GM19193 (cell line): Measurements from ENCODE around the gene PNPLA7.

Experiments used
- POLR2A ChIP-seq: IDR thresholded peaks from 4 replicates; pipeline ENCODE4 v1.6.1; 2011; ENCODE audit not compliant: insufficient read depth, insufficient read length; ENCODE audit errors: extremely low read depth

The PNPLA7 gene

DNA sequence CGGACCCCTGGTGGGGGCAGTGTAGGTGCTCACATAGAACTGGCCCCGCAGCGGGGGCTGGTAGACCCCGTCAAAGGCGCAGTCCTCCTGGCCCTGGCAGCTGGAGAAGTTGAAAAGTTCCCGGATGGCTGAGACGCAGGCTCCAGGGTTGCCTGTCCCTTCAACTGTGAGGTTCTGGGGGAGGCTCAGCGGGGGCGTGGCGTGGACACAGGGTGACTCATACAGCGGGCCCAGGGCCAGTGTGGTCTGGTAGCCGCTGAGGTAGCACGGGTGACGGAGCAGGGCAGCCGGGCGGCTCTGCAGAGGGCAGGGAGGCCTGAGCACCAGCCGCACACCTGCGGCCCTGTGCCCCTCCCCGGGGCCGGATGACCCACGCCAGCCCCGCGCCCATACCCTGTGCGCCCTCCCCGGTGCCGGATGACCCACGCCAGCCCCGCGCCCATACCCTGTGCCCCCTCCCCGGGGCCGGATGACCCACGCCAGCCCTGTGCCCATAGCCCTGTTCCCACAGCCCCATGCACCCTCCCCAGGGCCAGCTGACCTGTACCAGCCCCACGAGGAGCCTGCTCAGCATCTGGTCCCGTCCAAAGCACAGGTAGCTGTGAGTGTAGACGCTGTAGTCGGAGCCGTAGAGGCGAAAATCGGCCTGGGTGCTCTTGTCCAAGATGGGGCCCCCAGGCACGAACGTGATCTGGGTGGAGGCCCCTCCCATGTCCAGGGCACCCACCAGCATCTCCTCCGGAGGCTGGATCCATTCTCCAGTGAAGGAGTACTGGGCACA lies 114.0 kb downstream of the PNPLA7 start:
- no peak for TF ChIP-seq POLR2A

DNA sequence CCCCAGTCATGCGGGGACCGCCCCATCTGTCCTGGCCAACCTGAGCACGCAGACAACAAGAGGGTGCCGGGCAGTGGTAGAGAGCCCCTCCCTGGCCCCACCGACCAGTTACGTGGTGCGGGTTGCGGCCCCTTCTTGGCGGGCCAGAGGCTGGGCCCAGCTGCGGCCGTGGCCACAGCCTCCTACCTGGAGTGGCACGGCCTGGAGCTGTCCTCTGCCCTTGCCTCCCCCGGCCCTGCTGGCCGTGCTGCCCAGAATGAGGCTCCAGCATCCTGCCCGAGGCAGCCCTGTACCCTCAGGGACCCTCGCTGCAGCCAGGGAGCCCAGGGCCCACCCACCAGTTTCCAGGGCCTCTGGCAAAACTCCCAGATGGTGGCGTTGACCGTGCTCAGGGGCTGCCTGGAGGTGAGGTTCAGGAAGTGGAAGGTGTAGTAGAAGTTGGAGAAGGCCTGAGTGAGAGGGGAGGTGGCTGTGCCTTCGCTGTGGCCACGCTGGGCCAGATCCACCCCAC lies 114.8 kb downstream of the PNPLA7 start:
- TF ChIP-seq POLR2A, result no peak

DNA sequence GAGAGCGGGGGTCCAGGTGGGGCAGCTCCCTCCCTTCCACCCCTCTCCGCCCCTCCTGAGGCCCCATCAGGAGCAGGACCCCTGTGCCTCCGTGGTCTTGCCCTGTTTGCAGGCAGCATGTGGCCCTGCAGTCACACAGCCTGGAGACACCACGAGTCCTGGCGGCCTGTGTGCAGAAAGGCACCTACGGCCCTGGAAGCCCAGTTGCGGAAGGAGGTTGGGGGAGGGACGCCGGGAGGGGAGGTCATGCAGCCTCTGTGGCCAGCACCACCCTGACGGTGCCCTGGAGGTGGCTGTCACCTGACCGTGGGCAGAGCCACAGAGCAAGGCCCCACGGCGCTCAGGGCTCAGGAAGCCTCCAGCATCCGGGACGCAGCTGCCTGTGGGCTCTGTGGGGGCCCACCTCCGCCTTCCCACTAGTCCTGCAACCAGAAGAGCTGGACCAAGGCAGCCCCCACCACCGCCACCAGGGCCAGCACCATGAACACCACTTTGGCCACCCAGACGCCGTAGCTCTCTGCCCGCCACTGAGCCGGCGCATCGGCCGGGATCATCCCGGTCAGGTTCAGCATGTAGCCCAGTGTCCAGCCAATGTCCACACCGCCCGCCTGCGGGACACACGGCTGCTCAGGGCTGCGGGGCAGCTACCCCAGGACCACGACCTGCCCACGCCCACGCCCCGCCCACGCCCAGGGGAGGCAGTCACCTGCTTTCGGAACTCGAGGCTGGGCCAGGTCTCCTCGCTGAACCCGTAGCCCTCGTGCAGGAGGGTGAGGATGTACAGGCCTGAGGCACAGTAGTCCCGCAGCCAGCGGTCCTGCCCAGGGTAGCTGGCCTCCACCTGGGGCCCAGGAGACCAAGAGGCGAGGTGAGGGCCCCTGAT lies 115.5 kb downstream of the PNPLA7 start:
- TF ChIP-seq POLR2A, result no peak

DNA sequence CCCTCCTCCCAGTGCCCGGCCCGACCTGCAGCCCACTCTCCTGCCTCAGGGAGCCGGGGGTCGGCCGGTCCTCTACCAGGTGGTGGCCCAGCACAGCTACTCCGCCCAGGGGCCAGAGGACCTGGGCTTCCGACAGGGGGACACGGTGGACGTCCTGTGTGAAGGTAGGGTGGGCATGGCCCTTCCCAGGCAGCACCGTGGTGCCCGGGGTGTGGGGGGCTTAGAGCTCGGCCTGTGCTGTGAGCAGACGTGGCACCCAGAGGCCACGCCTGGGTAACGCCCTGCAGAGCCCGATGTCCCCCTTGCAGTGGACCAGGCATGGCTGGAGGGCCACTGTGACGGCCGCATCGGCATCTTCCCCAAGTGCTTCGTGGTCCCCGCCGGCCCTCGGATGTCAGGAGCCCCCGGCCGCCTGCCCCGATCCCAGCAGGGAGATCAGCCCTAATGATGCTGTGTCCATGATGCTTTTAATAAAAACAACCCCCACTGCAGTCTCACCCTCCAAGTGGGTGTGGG lies 116.2 kb downstream of the PNPLA7 start:
- TF ChIP-seq POLR2A, result no peak

DNA sequence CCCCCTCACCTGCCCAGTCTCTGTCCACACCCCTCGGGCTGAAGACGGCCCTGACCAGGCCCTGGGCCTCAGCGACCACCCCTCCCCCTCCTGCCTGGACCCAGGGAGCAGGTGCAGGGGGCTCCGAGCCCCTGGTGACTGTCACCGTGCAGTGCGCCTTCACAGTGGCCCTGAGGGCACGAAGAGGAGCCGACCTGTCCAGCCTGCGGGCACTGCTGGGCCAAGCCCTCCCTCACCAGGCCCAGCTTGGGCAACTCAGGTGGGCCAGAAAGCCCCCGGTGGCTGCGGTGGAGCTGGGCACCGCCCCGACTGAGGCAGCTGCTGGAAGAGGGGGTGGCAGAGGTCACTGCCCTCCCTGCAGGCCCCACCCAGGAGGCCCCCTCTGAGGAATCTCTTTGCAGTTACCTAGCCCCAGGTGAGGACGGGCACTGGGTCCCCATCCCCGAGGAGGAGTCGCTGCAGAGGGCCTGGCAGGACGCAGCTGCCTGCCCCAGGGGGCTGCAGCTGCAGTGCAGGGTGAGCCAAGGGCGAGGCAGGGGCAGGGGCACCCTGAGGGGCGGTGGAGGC lies 116.8 kb downstream of the PNPLA7 start:
- no peak for TF ChIP-seq POLR2A

DNA sequence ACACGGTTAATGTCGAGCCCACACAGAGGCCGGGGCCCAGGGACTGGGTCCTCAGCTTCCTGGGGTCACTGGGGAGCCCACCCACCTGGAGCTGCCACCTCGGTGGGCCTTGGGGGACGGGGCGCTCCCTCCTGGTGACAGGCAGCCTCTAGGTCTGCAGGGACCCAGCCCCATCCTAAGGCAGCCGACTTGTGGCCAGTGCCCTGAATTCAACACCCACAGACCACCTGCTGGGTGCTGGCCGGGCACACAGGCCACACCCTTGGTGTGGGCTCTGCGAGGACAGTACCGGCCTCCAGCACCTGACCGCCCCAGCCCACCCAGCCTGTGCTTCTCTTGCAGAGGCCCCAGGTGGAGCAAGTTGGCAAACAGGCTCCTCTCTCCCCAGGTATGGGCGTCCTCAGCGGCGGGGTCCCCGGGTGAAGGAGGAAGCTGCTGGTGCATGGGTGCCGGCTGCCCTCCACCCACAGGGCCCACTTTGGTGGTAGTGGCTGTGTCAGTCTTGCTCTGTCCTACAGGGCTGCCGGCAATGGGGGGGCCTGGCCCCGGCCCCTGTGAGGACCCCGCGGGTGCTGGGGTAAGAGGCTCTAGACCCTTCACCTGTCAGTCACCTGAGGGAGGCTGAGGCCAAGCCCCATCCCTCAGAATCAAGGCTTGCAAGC lies 117.4 kb downstream of the PNPLA7 start:
- no peak for TF ChIP-seq POLR2A

DNA sequence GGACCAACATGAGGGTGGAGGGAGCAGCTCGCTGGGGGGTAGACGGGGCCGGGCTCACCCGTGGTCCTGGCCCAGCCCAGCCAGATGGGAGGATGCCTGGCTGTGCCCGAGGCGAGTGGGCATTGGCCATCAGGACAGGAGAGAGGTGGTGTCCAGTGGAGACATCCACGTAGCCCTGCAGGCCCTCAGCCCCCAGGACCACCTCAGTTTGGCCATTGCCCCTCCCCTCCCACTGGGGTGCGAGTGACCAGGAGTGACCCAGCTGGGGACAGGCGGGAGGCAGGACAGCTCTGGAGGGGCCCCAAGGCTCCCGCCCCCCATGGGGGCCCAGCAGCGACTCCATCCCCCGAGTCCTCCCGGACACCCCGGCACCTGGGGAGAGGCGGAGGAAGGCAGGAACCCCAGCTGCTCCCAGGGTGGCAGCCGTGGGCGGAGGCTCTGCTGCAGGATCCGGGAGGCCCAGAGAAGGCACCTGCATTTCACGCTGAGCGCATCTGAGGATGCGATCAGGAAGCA lies 118.7 kb downstream of the PNPLA7 start:
- no peak for TF ChIP-seq POLR2A

DNA sequence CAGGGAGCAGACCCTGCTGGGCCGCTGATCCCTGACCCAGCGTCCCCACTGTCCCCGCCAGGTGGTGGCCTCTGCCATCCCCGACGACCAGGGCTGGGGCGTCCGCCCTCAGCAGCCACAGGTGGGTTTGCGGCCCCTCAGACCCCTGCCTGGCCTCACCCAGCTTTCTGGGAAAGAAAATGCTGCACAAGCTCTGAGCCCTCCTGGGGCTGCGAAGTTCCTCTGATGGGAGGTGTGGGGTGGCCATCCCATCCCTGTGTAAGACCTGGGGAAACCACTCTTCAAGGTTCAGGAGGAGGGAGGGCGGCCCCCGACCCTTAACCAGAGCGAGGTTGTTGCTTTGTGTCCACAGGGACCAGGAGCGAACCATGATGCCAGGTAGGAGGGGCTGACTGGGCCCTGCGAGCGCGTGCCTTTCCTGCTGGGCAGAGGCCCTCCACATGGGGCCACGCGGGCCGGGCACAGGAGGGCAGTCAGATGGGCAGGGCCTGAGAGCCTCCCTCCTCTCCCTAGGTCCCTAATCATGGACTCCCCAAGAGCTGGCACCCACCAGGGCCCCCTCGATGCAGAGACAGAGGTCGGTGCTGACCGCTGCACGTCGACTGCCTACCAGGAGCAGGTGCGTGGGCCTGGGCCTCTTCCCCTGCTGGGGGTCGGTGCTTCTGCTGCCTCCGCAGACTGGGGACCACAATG lies 119.3 kb downstream of the PNPLA7 start:
- TF ChIP-seq POLR2A, result no peak

DNA sequence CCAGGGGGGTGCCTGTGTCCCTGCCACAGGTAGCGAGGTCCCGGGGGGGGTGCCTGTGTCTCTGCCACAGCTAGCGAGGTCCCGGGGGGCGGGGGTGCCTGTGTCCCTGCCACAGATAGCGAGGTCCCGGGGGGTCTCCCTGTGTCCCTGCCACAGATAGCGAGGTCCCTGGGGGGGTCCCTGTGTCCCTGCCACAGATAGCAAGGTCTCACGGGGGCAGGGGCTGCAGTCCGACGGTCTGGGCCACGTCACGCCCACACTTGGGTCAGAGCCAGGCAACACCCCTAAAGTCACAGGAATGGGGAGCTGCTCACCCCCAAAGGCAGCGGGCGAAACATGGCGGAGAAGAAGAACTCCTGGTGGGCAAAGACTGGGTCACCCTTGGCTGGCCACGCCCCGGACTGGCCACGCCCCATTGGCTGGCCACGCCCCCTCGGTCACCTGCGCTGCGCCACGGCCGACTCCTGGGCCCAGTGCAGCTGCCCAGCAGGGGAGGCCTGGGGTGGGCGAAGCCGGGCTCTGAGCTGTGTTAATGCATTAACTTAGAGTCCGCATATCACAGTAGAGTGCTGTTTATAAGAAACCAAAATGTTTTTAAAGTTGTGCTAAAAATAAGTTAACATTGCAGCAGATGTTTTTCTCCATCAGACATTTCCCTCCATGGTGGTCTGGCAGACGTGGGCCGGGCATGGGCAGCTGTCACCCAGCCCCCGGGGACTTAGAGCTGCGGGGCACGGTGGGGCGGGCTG lies 120.1 kb downstream of the PNPLA7 start:
- TF ChIP-seq POLR2A, result no peak

DNA sequence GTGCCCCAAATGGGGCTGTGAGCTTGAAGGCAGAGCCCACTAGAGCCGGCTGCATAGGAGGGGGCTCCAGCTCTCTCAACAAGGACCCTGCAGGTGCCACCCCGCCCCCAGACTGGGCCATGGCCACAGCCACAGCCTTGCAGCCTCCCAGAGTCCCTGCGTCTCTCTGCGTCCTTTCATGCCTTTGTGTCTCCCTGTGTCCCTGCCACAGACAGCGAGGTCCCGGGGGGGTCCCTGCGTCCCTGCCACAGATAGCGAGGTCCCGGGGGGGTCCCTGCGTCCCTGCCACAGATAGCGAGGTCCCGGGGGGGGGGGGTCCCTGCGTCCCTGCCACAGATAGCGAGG lies 120.7 kb downstream of the PNPLA7 start:
- TF ChIP-seq POLR2A, result no peak

DNA sequence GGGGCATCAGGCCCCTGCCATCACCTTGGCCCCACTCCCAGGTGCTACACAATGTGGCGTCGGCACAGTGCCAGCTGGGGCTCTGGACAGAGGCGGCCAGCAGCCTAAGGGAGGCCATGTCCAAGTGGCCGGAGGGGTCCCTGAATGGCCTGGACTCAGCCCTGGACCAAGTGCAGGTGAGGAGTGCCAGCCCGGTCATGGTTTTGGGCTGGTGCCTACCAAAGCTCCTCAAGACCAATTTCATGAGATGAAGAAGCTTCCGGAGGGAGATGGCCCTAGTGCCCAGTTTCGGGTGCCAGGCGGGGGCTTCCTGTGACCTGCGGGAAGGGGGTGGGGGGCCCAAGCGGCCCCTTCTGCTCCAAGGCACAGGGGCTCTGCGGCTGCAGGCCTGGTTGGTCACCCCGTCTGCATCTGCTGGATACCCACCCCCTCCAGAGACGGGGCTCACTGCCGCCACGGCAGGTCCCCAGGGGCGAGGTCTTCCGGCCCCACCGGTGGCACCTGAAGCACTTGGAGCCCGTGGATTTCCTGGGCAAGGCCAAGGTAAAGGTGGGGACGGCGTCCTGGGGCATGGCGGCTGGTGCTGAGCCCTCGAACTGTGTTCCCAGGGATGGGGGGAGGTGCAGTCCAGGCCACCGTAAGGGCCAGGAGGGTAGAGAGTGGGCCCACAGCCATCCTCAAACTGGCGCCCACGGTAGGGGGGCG lies 121.2 kb downstream of the PNPLA7 start:
- TF ChIP-seq POLR2A, result no peak

DNA sequence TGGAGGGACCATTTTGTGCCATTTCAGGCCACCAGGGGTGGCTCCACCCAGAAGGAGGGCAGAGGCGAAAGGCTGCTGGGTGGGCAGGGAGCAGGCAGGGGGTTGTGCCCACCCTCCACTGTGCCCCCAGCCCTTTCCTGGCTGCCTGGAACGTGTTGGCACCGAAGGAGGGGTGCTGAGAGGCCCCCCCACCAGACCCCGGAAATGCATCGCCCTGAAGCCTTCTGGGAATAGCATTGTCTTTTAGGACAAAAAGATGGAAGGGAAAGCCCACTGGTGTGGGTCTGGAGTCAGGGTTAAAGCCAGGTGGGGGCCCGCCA lies 121.9 kb downstream of the PNPLA7 start:
- TF ChIP-seq POLR2A, result no peak

DNA sequence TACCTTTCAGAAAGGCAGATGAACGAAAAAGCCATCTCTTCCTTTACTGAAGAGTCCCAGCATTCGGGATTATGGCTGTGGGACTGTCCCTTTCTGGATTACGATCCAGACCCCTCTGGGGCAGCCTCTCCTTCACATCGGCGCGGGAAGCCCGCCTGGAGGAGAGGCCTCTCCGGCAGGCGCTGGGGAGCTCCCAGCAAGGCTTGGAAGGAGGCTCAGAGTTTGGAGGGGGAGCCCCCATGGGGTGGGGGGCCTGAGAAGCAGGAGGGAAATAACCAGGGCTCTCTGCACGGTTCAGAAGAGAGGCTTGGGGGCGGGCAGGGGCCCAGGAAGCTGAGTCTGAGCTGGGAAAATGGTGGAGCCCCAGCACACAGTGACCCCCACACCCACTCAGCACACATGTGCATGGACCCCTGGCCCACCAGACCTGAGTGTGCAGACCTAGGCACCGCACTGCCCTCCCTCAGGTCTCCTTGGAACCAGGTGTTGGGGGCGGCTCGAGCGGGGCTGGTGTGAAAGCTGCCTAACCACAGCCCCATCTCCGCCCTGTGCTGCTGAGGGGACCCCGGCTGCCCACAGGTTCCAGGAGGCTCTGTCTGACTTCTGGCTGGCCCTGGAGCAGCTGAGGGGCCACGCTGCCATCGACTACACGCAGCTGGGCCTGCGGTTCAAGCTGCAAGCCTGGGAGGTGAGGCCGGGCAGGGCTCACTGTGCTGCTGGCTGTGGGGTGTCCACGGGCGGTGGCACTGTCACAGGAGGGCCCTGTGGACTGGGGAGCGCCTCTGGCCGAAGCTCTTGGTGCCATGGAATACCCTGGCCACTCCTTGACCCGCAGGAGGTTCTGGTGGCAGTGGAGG lies 122.5 kb downstream of the PNPLA7 start:
- no peak for TF ChIP-seq POLR2A
